ENCODE data around the gene SHISA5. TPM values are rescaled to one million over a fixed set of nuclear protein-coding genes. Genes with fewer than 3 reads are reported as not detected.

The SHISA5 gene
- total and polyA plus RNA-seq, 2 of the 4 experiments (the other 2 are of a cell fraction), result 82.3 to 162 TPM

DNA sequence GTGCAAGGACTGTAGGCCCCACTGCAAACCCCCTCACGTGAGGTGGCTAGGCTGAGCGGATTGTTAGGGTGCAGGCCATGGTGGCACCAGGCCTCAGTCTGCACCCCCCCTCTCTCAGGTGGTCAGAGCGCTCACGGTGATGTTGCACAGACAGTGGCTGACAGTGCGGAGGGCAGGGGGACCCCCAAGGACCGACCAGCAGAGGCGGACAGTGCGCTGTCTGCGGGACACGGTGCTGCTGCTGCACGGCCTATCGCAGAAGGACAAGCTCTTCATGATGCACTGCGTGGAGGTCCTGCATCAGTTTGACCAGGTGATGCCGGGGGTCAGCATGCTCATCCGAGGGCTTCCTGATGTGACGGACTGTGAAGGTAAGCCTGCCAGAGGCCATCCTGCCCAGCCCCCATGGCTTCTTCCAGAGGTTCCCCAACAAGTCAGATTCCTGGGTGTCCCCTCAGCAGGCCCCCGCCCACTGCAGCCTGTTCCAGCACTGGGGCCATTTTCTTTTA lies 39.2 kb downstream of the SHISA5 start:
- Histone ChIP-seq H4K20me1 (ENCODE audit: insufficient read depth, low read length) (no peaks in the 10 kb centered on the region; the same call in 1 of the 2 replicates), H2AK5ac (ENCODE audit: low read depth, low read length) (peak overlapping the region; percentile 44), H3K4me3 (ENCODE audit: insufficient read depth, low read depth, low read length) (no peak overlapping the region), H4K91ac (ENCODE audit: insufficient read depth, low read depth, low read length) (no peak overlapping the region), H3K9ac (ENCODE audit: low read depth, low read length) (no peak overlapping the region), H2BK120ac (ENCODE audit: low read depth, low read length) (no peak overlapping the region), H3K9me1 (ENCODE audit: insufficient read depth, low read length) (peaks cover 8% of the 10 kb centered on the region; the same call in 1 of the 2 replicates), H3K79me1 (ENCODE audit: low read depth in 1 of 2, low read length in 2 of 2) (peaks cover 0 to 37% of the 10 kb centered on the region in 2 experiments; a peak in 3 of 4 replicates), H3K4me1 (ENCODE audit: control insufficient read depth, insufficient read depth, low read length) (peaks cover 19% of the 10 kb centered on the region), H4K5ac (ENCODE audit: low read depth, low read length) (peak overlapping the region; percentile 18; the same call in 1 of the 2 replicates), H2AFZ (replicated peaks; ENCODE audit: low read length, poor library complexity) (peak overlapping the region; percentile 93), H3K56ac (ENCODE audit: extremely low read depth, insufficient read depth, low read length) (no peak overlapping the region), H3K27me3 (ENCODE audit: control insufficient read depth, insufficient read depth, low read length) (no peaks in the 10 kb centered on the region), H2BK20ac (ENCODE audit: low read depth, low read length) (no peak overlapping the region), H3K36me3 (ENCODE audit: control insufficient read depth, insufficient read depth, low read length) (peaks cover 46% of the 10 kb centered on the region), H3K23ac (ENCODE audit: low read depth, low read length) (no peak overlapping the region), H3K4ac (ENCODE audit: low read depth, low read length) (peak overlapping the region; percentile 46; the same call in 1 of the 2 replicates), H2AK9ac (replicated peaks; ENCODE audit: low read depth, low read length, poor library complexity) (peak overlapping the region; percentile 100), H3K4me2 (ENCODE audit: low read depth, low read length) (no peak overlapping the region), H3K27ac (ENCODE audit: insufficient read depth, low read length) (peak overlapping the region; percentile 42), H2BK15ac (ENCODE audit: low read depth, low read length) (no peak overlapping the region), H2BK5ac (ENCODE audit: low read depth, low read length, poor library complexity, severe bottlenecking) (no peak overlapping the region), H3K9me3 (ENCODE audit: control insufficient read depth, insufficient read depth, low read length) (no peaks in the 10 kb centered on the region), H3K14ac (replicated peaks; ENCODE audit: low read depth, low read length) (no peak overlapping the region), H4K8ac (ENCODE audit: low read depth in 2 of 2, low read length in 2 of 2) (peak overlapping the region in 1 of 2 experiments; percentile 69; a peak in 1 of 4 replicates), H3K18ac (ENCODE audit: low read depth, low read length) (no peak overlapping the region)
- POLR2A ChIA-PET (ENCODE audit: unreplicated experiment), result no interaction called here
- intact Hi-C loops (cut with micrococcal nuclease) (loop anchor here (1.0 to 5.0 kb wide), 3 partner anchors 84 to 223 kb away; partner anchors contain the start of genes NCKIPSD and SLC26A6), in situ Hi-C loops (cut with MboI; ENCODE audit: low sequenced_read_pairs) (loop anchor here (5.0 to 10.0 kb wide), 2 partner anchors 93 to 200 kb away; partner anchors contain the start of genes CELSR3 and PFKFB4), dilution Hi-C loops (cut with HindIII; ENCODE audit: low sequenced_read_pairs, unreplicated experiment) (no loop called here)
- BruUV-seq (replicated peaks), result no TSS peak
- CTCF ChIA-PET, result no interaction called here
- WGBS, 2 experiments (ENCODE audit: extremely low coverage in 2 of 2, insufficient read length in 1 of 2), result 97% methylated on average over 12 of the region's 17 CpGs; no CpG with 5 or more reads in 1 of the 2 experiments
- DNase-seq (no peak), ATAC-seq (ENCODE audit: low read depth) (no peak)
- TF ChIP-seq SMC3 (IDR thresholded peaks at IDR 0.05; ENCODE audit: low read depth, low read length), result no peak
